Stomach (tissue), 9 donors: ENCODE results near the gene FGFRL1. TPM values are rescaled to one million over a fixed set of nuclear protein-coding genes. Genes with fewer than 3 reads are reported as not detected.
"Not testable (repeated sequence)": the region's sequence is repeated elsewhere in the genome, so short reads cannot be mapped to it uniquely, and the experiment has no call there.

Experiments used
- DNase-seq, 2 donors: peaks; one replicate each; pipeline versions ENCODE4 v3.0.0 to v3.0.0-alpha.2; 2013 to 2019
- H3K27ac ChIP-seq, 5 donors: fragments of 200-600 bp in 4 of 5; sonication (generic) in 4 of 5; one replicate each; pipeline ENCODE4 v1.5.1; 2013 to 2019; ENCODE audit warnings: mild to moderate bottlenecking in 1 of 5, moderate library complexity in 1 of 5
- H3K27me3 ChIP-seq, 3 donors: fragments of 200-600 bp; sonication (generic); one replicate each; pipeline ENCODE4 v1.5.1; 2017 to 2019; ENCODE audit warnings: mixed run types in 1 of 3
- H3K36me3 ChIP-seq, 4 donors: fragments of 200-600 bp; sonication (generic); 1 replicate in 3 of 4; 2 replicates in 1 of 4; pipeline ENCODE4 v1.5.1; 2016 to 2019
- H3K4me1 ChIP-seq, 4 donors: fragments of 200-600 bp; sonication (generic); one replicate each; pipeline ENCODE4 v1.5.1; 2016 to 2019
- H3K4me3 ChIP-seq, 4 donors: fragments of 200-600 bp; sonication (generic) in 3 of 4; one replicate each; pipeline ENCODE4 v1.5.1; 2016 to 2019; ENCODE audit warnings: mild to moderate bottlenecking in 1 of 4
- H3K9me3 ChIP-seq, 4 donors: fragments of 200-600 bp; sonication (generic); one replicate each; pipeline ENCODE4 v1.5.1; 2016 to 2019
- EP300 ChIP-seq: sonication (generic); formaldehyde crosslinking; IDR thresholded peaks from one replicate; pipeline ENCODE4 v1.6.1; 2017; ENCODE audit warnings: antibody characterized with exemption
- POLR2A ChIP-seq, 4 donors: fragments of 450-650 bp; IDR thresholded peaks; one replicate each; pipeline ENCODE4 v1.6.1; 2016; ENCODE audit warnings: antibody characterized with exemption in 4 of 4, control low read depth in 2 of 4, mild to moderate bottlenecking in 1 of 4, moderate library complexity in 1 of 4
- POLR2AphosphoS5 ChIP-seq, 3 donors: sonication (generic); formaldehyde crosslinking; IDR thresholded peaks; one replicate each; pipeline ENCODE4 v1.6.1; 2016; ENCODE audit warnings: antibody characterized with exemption in 3 of 3
- WGBS, 5 donors: extraction: QIAGEN DNeasy Blood & Tissue Kit in 3 of 5; methylation state at CpG; one replicate each; pipeline versions ENCODE4 v1.1.5 to v1.1.7; 2013 to 2018; 5-methylcytosine and 5-hydroxymethylcytosine counted together
- intact Hi-C: fragments of 100-400 bp; cut with DNase I; formaldehyde crosslinking; loops from one replicate; pipeline ENCODE4 v1.15.1; 2023; ENCODE audit warnings: low total_unique reads
- polyA plus RNA-seq, 3 donors: library from polyadenylated mRNA; stranded (reverse); fragments of 200-250 nt; gene quantifications; one replicate each; pipeline ENCODE4 v1.2.3, GENCODE V29; 2013
- total RNA-seq, 5 donors: library from RNA; depleted of rRNA; stranded (reverse); fragments of >200 nt; gene quantifications; one replicate each; pipeline versions ENCODE4 v1.1.0 to v1.2.3, GENCODE V29; 2014 to 2016
- TF ChIP-seq, protein P1 (sequence below), 7 experiments: fragments of 450-650 bp in 4 of 7; fragments of 200-600 bp in 3 of 7; sonication (generic) in 3 of 7; IDR thresholded peaks; one replicate each; pipeline ENCODE4 v1.5.1; 2016 to 2019; ENCODE audit warnings: antibody characterized with exemption in 7 of 7, control low read depth in 2 of 7, mild to moderate bottlenecking in 1 of 7
- donor health status: healthy with polysubstance abuse.
- donor health status: Bipolar disorder and iron deficiency.
- donor health status: healthy.

FGFRL1 gene
- total and polyA plus RNA-seq, 8 donors = 3.5 to 42.7 (median 9.8) TPM

GRCh38 chr4:1045193-1045594, 33.8 kb downstream of the FGFRL1 start:
- TF ChIP-seq POLR2A (IDR thresholded peaks at IDR 0.05) (no peak), POLR2AphosphoS5 (IDR thresholded peaks at IDR 0.05) (no peak)
- 35 to 60% (median 45%) methylated on average over 3 to 14 of the region's 14 CpGs for WGBS, 5 donors
- Histone ChIP-seq H3K27ac (no peak overlapping the region), H3K27me3 (peaks cover 0 to 61% (median 23%) of the 10 kb centered on the region in 3 donors), H3K4me1 (peaks cover 42 to 74% (median 64%) of the 10 kb centered on the region in 4 donors), H3K36me3 (no peaks in the 10 kb centered on the region), H3K4me3 (no peak overlapping the region), H3K9me3 (no peaks in the 10 kb centered on the region)
- intact Hi-C loops = no loop called here
- no peak for DNase-seq

DNA sequence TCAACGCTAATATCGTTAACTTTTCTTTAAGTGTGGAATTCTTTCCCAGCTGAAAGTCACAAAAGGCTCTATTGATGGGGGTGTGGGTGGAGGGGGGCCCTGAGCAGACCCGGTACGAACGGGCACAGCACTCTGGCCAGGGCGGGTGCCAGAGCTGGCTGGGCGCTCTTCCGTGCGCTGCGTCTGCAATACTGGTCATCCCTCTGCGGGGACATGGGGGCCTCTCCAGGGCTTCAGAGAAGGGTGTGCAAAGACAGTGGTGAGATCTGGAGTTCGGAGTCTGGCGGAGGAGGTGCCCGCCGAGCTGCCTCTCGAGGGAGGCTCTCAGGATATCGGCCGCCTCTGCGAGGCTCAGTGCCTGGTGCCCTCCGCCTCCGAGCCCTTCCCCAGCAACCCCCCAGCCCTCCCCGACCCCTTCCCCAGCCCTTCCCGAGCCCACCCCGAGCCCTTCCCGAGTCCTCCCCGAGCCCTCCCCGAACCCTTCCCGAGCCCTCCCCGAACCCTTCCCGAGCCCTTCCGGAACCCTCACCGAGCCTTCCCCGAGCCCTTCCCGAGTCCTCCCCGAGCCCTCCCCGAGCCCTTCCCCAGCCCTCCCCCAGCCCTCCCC, 34.3 kb downstream of the FGFRL1 start:
- WGBS, 5 donors = 59 to 75% (median 68%) methylated on average over 21 to 36 of the region's 36 CpGs
- Histone ChIP-seq H3K9me3 (no peaks in the 10 kb centered on the region), H3K4me3 (no peak overlapping the region), H3K4me1 (peaks cover 39 to 69% (median 59%) of the 10 kb centered on the region in 4 donors), H3K27ac (no peak overlapping the region), H3K27me3 (peaks cover 0 to 64% (median 23%) of the 10 kb centered on the region in 3 donors), H3K36me3 (no peaks in the 10 kb centered on the region)
- DNase-seq = peak in 1 of 2 donors; percentile 35
- intact Hi-C loops = no loop called here
- no peak for TF ChIP-seq POLR2AphosphoS5 (IDR thresholded peaks at IDR 0.05)
- no peak for TF ChIP-seq EP300
- TF ChIP-seq, protein P1, sequence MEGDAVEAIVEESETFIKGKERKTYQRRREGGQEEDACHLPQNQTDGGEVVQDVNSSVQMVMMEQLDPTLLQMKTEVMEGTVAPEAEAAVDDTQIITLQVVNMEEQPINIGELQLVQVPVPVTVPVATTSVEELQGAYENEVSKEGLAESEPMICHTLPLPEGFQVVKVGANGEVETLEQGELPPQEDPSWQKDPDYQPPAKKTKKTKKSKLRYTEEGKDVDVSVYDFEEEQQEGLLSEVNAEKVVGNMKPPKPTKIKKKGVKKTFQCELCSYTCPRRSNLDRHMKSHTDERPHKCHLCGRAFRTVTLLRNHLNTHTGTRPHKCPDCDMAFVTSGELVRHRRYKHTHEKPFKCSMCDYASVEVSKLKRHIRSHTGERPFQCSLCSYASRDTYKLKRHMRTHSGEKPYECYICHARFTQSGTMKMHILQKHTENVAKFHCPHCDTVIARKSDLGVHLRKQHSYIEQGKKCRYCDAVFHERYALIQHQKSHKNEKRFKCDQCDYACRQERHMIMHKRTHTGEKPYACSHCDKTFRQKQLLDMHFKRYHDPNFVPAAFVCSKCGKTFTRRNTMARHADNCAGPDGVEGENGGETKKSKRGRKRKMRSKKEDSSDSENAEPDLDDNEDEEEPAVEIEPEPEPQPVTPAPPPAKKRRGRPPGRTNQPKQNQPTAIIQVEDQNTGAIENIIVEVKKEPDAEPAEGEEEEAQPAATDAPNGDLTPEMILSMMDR (IDR thresholded peaks at IDR 0.05) = no peak
- no peak for TF ChIP-seq POLR2A (IDR thresholded peaks at IDR 0.05)

- 12 to 36% (median 22%) methylated on average over 21 to 29 of the region's 29 CpGs for WGBS, 5 donors
- H3K36me3 ChIP-seq, intact Hi-C loops, H3K9me3 ChIP-seq: not testable (repeated sequence)
- Histone ChIP-seq H3K4me3 (peak overlapping the region in 3 of 4 donors; percentile 13 to 36 (median 19)), H3K4me1 (peaks cover 33 to 60% (median 51%) of the 10 kb centered on the region in 4 donors), H3K27ac (peak overlapping the region in 3 of 5 donors; percentile 67 to 79 (median 70)), H3K27me3 (peaks cover 0 to 64% (median 23%) of the 10 kb centered on the region in 3 donors)
- DNase-seq = peak; percentile 67 to 91
Measured at GRCh38 chr4:1046581-1047011, 35.2 kb downstream of the FGFRL1 start.

GRCh38 chr4:1047106-1047975, 35.9 kb downstream of the FGFRL1 start:
- Histone ChIP-seq H3K4me3 (peak overlapping the region; percentile 13 to 36 (median 16)), H3K36me3 (no peaks in the 10 kb centered on the region), H3K9me3 (no peaks in the 10 kb centered on the region), H3K27me3 (peaks cover 0 to 72% (median 23%) of the 10 kb centered on the region in 3 donors), H3K27ac (peak overlapping the region in 4 of 5 donors; percentile 57 to 79 (median 68)), H3K4me1 (peaks cover 28 to 53% (median 44%) of the 10 kb centered on the region in 4 donors)
- TF ChIP-seq POLR2A (IDR thresholded peaks at IDR 0.05) (no peak), POLR2AphosphoS5 (IDR thresholded peaks at IDR 0.05) (peak in 1 of 3 donors; percentile 29)
- intact Hi-C loops = no loop called here
- DNase-seq = peak; percentile 59 to 85
- 31 to 48% (median 33%) methylated on average over 33 to 41 of the region's 41 CpGs for WGBS, 5 donors

DNA sequence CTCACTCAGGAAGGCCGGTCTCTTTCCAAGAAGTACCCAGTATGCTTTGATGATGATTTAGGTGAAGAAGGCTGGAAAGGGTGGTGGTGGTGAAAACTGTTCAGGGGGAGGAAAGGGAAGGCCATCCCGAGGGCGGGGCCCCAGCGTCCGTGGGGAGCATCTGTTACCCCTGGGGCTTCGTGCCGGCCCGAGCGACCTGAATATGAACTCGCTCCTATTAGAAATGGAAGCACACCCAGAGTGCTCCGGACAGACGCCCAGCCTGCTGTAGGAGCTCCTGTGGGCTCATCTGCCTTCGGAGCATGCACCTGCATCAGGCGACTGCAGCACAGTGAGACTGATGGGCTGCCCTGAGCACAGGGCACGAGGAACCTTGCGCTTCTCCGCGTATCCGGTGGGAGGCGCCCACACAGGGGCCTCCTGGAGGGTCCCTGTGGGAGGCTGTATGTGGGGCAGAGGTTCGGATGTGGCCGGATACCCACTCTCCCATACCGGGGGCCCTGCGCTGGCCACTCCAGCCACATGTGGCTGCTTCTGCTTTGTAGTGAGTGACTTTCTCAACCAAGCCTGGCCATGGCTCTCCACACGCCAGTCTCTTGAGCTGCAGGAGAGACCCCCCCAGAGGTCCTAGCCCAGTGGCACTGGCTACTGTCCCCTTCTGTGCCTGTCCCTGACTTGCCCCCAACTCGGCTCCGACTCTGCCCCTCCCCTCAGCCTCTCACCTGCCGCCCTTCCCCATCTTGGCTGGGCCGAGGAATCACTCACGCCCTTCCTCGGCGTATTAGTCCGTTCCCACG, 36.7 kb downstream of the FGFRL1 start:
- H3K36me3 ChIP-seq = no peaks in the 10 kb centered on the region
- peak in 1 of 2 donors; percentile 6 for DNase-seq
- TF ChIP-seq POLR2AphosphoS5 (IDR thresholded peaks at IDR 0.05) (no peak), POLR2A (IDR thresholded peaks at IDR 0.05) (no peak), EP300 (no peak)
- TF ChIP-seq, protein P1 (IDR thresholded peaks at IDR 0.05) = no peak
- H3K27me3 ChIP-seq = peaks cover 0 to 78% (median 28%) of the 10 kb centered on the region in 3 donors
- H3K27ac ChIP-seq = peak overlapping the region in 4 of 5 donors; percentile 57 to 79 (median 68)
- intact Hi-C loops = no loop called here
- H3K9me3 ChIP-seq = no peaks in the 10 kb centered on the region
- peaks cover 25 to 52% (median 43%) of the 10 kb centered on the region in 4 donors for H3K4me1 ChIP-seq
- H3K4me3 ChIP-seq = peak overlapping the region in 3 of 4 donors; percentile 14 to 36 (median 19)
- WGBS, 5 donors = 68 to 76% (median 72%) methylated on average over 27 to 34 of the region's 34 CpGs
